IPS-11a (cell line): ENCODE results near the gene POTEC.
"Not testable (repeated sequence)": the region's sequence is repeated elsewhere in the genome, so short reads cannot be mapped to it uniquely, and the experiment has no call there.

Experiments
- H3K4me3 ChIP-seq: one replicate; pipeline ENCODE4 v1.5.1; 2013; ENCODE audit warnings: low read depth, low read length, control low read depth

POTEC gene

DNA sequence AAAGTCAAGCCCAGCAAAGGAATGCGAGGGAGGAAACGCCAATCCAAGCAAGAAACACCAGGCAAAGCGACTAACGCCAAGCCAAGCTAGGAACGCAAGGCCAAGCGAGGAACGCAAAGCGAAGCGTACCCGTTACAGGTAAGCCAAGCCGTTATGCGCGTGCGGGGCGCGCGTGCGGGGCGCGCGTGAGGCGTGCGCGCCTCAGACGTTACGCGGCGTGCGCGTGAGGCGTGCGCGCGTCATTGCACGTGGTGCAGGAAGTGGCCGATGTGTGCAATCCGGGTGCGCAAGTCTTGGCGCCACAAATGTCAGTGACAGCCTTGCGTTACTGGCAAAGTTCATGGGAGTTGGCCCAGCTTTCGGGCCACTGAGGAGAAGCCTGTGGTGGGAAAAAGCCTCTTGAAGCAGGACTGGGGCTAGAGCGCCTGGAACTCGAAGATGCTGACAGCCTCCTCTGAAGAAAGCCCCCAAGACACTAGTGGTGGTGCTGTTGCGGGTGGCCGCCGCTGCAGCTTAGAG is at the start of gene POTEC:
Gene POTEC (minus strand): TSS at position 155 of the 519 bp plus-strand sequence. CDS start 454 bp downstream, outside the sequence.
- not testable (repeated sequence) for H3K4me3 ChIP-seq

DNA sequence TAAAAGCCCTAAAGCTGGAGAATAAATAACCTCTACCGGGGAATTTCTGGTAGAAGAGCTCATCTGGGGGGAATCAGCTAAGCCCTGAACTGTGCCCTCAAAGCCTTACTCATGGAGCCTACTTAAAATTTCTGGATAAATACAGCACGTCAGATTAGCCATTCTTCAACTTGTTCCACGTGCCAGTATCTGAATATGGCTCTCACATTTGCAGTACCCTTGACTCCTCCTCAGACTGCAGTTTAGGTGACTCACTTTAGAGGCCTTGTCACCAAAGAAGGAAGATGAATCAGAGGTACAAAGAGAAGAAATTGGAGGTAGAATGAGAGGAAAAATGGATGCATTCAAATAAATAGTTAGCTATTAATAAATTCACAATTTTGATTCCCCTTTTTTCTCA is 34.6 kb upstream of the POTEC start:
- H3K4me3 ChIP-seq = no peak overlapping the region

DNA sequence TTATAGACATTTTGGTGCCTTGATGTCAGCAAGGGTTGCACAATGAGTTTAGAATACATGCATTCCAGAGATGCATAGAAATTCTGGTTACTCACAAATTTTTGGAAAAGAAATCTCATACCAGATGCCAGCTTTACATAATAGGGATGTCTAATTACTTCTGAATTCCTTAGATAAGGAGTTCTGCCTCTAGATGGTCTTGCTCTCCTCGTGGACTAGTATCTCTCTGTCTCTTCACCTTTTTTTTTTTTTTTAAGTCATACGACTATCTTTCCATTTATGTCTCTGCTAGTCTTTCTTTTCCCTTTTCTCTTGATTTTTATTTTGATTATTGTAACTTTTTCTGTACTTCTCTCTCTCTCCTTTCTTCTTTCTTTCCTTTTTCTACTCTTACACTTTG is 16.1 kb upstream of the POTEC start:
- not testable (repeated sequence) for H3K4me3 ChIP-seq

- H3K4me3 ChIP-seq = not testable (repeated sequence)
Measured at GRCh38 chr18:14531659-14532058, 11.7 kb downstream of the POTEC start.

- not testable (repeated sequence) for H3K4me3 ChIP-seq
Measured at GRCh38 chr18:14510707-14511106, 32.7 kb downstream of the POTEC start.

GRCh38 chr18:14503691-14504090 is 39.7 kb downstream of the POTEC start:
- not testable (repeated sequence) for H3K4me3 ChIP-seq

DNA sequence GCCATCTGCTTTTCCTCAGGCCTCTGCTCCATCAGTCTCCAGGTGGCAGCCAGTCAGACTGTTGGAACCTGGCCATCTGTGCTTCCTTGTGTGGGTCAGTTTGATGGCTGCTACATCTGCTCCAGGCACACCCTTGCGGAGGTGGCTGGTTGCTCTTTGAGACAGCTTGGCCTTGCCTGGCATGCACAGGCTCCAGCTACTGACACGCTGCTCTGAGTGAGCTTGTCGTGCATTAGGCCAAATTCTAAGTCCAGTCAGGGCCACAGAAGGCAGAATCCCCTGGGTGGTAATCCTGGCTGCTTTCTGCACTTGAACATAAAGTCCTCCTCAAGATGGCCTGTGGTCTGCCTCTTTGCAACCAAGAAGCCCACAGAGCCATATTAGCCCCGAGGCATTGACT is 41.5 kb downstream of the POTEC start:
- H3K4me3 ChIP-seq = not testable (repeated sequence)

- not testable (repeated sequence) for H3K4me3 ChIP-seq
Measured at GRCh38 chr18:14489256-14490014, 54.0 kb downstream of the POTEC start.

GRCh38 chr18:14488789-14489188 is 54.6 kb downstream of the POTEC start:
- not testable (repeated sequence) for H3K4me3 ChIP-seq

DNA sequence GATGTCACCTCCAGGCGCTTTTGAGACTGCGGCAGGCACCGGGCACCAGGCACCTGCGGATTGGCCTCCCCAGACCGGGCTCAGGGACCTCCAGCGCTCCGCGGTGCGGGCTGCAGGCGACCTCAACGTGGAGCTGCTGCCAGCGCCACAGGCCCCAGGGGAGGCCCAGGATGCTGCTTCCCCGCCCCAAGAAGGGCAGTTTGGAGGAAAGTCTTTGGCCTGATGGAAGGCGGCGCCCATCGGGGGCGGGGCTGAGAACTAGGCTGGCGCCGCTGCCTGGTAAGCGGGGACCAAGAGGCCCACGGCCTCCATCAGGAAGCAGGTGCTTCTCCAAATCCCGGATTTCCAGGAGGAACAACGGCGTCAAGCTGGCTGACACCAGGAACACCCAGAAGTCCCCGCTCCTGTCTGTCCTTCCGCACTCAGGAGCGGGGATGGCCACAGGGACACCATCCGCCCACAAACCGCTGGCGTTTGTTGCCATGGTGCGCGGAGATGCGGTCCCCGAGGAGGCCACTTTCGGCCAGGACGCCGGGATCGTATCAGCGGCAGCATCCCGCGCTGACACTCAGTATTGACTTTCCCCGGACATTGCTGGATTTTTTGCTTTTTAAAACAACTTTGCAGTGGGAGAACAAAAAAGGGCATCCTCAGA is 56.3 kb downstream of the POTEC start:
- H3K4me3 ChIP-seq = not testable (repeated sequence)

DNA sequence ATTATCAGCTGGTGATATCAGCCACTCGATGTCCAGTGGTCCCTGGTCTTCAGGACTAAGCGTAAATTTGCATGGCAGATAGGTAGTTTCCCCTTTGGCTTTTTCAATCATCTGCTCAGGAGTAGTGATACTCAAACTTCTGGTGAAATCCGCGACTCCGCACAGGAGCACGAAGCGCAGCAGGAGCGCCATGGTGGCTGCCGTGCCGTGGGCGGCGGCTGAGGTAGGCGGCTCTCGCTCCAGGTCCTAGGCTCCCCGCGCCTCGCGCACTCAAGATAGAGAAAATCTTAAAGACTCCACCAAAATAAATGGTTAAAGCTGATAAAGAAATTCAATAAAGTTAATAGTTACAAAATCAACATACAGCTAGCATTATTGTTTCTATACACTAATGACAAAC is 64.3 kb downstream of the POTEC start:
- not testable (repeated sequence) for H3K4me3 ChIP-seq

GRCh38 chr18:14475520-14475919 is 67.9 kb downstream of the POTEC start:
- not testable (repeated sequence) for H3K4me3 ChIP-seq

DNA sequence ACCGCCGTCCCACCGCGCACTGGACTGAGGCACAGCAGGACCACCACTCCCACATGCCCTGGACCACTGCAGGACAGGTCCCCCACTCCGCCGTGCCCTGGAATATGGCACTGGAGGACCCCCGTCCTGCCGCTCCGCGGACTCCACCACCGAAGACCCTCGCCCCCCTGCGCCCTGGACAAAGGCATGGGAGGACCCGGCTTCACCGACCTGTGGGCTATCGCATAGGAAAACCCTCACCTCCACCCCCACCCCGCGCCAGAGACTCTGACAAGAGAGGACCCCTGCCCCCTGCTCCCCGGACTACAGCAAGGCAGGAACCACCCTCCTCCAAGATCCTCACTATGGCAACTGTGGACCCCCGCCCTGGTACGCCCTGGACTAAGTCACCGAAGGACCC is 68.6 kb downstream of the POTEC start:
- not testable (repeated sequence) for H3K4me3 ChIP-seq

GRCh38 chr18:14474007-14474720 is 69.2 kb downstream of the POTEC start:
- not testable (repeated sequence) for H3K4me3 ChIP-seq

DNA sequence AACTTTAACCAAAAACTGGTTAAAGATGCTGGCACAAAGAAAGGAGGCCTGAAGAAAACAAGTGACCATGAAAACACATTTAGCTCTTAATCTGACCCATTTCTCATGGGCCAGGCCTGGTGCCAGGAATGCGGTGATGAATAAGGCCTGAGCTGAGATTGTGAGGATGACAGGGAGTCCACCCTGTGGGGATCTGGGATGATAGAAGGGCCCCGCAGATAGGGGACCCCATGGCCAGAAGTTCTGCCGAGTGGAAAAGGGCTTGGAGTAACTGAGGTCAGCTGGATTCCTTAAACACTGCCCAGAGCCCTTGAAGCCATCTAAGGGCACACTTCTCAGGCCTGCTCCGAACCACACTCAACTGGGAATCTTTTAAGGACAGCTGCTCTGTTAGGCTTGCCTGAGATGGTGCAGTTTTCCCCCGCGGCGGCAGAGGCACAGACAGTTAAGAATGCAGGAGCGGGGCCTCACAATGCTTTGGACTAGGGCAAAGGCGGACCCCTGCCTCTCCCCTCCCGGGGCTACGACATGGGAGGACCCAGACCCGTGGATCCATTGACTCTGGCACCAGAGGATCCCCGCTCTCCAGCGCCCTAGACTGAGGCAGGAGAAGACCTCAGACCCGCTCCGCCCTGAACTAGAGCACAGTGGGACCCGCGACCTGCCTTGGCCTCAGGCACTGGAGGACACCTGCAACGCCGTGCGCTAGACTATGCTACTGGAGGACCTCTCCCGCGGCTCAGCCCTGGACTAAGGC is 70.0 kb downstream of the POTEC start:
- not testable (repeated sequence) for H3K4me3 ChIP-seq

DNA sequence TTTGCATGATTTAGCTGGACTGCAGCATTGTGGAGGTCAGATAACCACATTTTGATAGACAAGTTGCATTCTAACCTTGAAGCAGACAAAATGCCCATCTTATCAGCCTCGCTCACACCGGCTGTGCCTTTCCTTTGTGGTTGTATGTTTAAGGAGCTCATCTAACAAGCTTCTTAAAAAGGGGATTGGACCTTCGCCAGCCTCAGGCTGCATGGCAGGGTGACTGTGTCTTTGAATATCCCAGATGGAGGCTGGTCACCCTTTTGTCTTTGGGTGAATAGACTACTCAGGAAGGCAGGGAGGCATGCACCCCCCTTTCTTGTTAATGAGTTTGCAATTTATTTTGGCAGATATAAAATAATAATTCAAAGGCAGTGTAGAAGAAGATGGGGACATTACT is 72.1 kb downstream of the POTEC start:
- not testable (repeated sequence) for H3K4me3 ChIP-seq

DNA sequence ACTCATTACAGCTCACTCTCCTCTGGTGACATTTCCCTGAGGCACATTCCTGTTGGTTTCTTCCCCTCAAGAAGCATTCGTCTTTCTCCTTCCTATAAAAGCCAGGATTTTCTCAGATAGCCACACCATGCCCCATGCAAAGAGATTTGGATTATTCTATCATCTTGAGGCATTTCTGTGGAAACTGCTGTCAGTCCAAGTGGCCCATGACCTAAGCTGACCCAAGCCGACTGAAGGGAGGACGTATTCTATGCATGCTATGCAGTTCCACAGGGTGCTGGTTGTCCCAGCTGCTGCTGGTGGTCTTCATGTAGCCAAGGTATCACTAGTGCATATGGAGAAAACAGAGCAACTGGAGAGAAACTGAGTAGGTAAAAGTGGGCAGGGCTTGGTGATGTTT is 73.0 kb downstream of the POTEC start:
- H3K4me3 ChIP-seq = not testable (repeated sequence)

DNA sequence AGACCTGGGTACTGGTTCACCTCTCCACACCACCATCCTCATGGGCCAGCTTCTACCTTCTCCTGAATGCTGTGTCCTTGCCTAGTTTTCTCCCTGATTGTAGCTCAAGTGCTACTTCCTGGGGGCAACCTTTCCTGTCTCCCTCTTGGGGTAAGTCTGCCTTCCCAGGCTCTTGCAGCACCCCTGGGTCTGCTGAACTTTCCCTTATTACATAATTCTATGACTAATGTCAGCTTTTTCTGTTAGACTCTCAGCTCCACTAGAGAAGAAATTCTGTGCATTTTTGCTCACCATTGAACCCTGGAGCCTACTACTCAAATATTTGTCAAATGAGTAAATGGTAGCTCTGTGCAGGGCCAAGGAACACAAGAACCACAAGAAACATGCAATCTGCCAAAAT is 73.4 kb downstream of the POTEC start:
- H3K4me3 ChIP-seq = not testable (repeated sequence)

DNA sequence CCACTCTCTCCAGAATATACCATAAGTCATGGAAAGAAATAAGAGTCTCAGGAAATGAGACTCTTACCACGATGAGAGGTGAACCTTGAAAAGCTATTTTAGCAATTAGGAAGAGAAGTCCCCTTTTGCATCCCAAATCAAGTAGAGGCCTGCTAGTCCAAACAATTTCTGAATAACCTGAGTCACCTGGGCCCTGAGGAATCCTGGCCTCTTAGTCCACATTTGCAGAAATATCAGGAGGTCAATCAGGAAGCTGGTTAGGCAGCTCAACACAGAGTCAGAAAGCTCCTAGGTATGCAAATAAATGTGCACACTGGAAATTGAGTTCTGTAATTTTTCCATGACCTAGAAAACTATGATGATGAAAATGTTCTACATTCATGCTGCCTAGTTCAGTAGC is 77.4 kb downstream of the POTEC start:
- H3K4me3 ChIP-seq = not testable (repeated sequence)
